ENCODE measurements around the gene MYO1E.
"Not testable (repeated sequence)": the region's sequence is repeated elsewhere in the genome, so short reads cannot be mapped to it uniquely, and the experiment has no call there.

The MYO1E gene

DNA sequence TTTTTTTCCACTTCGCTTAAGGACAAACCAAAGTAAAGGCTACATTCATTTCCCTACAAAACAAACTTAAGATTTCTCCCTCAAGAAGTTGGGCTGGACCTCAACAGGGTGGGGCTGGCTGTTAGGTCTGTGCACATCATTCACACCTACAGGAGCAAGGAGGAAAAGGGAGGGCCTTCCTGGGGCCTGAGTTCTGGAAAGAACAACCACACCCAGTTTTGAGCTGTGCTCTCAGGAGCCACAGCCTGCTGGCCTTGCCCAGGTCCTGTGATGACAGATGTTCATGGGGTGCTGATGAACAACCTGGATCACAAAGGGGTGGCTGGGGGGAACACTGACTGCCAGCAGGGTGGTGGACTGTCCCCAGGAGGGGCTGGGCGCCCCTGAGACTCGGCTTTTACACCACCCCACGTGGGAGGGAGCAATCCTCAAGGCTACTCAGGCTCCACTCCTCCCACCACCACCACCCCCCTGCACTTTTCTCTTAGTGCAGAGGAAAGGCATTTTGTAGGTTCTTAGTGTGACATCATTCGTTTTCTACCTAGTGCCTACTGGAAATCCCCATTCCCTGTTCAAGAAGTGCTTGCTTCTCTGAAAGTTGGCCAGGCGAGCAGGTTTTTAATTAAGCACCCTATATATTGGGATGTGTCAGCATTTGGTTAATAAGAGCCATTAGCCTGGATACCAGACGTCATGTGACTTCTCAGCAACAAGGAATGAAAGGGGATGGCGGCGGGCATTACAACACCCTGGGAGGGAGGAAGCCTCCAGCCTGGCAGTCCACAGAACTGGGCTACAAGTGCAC lies 232.0 kb downstream of the MYO1E start:
- peak; percentile 64 for DNase-seq (ENCODE audit: low read depth)
- H3K4me3 ChIP-seq (ENCODE audit: low read length) = no peak overlapping the region
- TF ChIP-seq, protein P1, sequence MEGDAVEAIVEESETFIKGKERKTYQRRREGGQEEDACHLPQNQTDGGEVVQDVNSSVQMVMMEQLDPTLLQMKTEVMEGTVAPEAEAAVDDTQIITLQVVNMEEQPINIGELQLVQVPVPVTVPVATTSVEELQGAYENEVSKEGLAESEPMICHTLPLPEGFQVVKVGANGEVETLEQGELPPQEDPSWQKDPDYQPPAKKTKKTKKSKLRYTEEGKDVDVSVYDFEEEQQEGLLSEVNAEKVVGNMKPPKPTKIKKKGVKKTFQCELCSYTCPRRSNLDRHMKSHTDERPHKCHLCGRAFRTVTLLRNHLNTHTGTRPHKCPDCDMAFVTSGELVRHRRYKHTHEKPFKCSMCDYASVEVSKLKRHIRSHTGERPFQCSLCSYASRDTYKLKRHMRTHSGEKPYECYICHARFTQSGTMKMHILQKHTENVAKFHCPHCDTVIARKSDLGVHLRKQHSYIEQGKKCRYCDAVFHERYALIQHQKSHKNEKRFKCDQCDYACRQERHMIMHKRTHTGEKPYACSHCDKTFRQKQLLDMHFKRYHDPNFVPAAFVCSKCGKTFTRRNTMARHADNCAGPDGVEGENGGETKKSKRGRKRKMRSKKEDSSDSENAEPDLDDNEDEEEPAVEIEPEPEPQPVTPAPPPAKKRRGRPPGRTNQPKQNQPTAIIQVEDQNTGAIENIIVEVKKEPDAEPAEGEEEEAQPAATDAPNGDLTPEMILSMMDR (IDR thresholded peaks at IDR 0.05; ENCODE audit: insufficient read depth, low read depth, low read length, missing control alignments) = no peak

- TF ChIP-seq, protein P1 (IDR thresholded peaks at IDR 0.05; ENCODE audit: insufficient read depth, low read depth, low read length, missing control alignments) = peak; percentile 49
- no peak overlapping the region for H3K4me3 ChIP-seq (ENCODE audit: low read length)
- peak; percentile 53 for DNase-seq (ENCODE audit: low read depth)
These were observed 234.4 kb downstream of the MYO1E start for GRCh38 chr15:59138243-59138642.

DNA sequence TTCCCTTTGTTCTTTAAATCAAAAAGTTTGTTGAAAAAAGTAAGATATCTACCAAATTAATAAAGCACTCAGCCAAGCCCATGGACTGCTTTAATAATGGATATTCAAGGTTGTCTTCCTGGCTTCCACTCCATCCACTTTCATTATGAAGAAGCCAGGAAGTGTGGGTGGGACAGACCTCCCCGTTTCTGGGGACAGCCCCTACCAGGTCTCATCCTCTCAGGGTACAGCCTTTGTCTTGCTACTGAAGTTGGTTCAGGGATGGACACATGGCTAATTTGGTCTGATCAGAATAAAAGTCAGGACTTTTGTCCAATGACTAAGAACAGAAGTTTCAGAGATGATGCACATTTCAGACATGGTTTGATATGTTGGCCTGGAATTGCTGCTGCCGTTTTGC lies 235.1 kb downstream of the MYO1E start:
- no peak for DNase-seq (ENCODE audit: low read depth)
- no peak overlapping the region for H3K4me3 ChIP-seq (ENCODE audit: low read length)
- TF ChIP-seq, protein P1 (IDR thresholded peaks at IDR 0.05; ENCODE audit: insufficient read depth, low read depth, low read length, missing control alignments) = no peak

DNA sequence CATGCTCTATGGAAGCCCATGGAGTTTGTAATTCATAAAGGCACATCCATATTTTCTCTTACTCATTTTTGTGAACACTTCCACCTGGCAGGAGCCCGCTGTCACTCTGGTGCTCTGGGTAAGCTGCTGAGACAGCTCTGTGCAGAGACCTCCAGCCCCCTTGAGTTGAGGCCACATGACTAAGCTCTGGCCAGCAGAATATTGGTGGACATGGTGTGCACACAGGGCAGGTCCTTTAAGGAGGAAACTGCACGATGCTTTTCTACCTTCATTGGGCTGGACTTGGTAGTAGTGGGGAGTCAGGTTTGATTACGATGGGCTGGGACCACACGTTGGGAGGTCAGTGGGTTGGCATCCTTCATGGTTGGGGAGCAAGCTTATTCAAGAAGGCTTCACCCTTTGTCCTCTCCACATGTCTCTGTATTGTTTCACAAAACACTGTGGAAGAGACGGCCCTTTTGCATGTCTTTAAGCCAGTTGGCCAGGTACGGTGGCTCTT lies 238.7 kb downstream of the MYO1E start:
- no peak for DNase-seq (ENCODE audit: low read depth)
- no peak overlapping the region for H3K4me3 ChIP-seq (ENCODE audit: low read length)
- TF ChIP-seq, protein P1 (IDR thresholded peaks at IDR 0.05; ENCODE audit: insufficient read depth, low read depth, low read length, missing control alignments) = no peak

GRCh38 chr15:59131969-59132562 lies 240.6 kb downstream of the MYO1E start:
- DNase-seq (ENCODE audit: low read depth) = no peak
- TF ChIP-seq, protein P1 (IDR thresholded peaks at IDR 0.05; ENCODE audit: insufficient read depth, low read depth, low read length, missing control alignments) = no peak
- H3K4me3 ChIP-seq (ENCODE audit: low read length) = no peak overlapping the region

DNA sequence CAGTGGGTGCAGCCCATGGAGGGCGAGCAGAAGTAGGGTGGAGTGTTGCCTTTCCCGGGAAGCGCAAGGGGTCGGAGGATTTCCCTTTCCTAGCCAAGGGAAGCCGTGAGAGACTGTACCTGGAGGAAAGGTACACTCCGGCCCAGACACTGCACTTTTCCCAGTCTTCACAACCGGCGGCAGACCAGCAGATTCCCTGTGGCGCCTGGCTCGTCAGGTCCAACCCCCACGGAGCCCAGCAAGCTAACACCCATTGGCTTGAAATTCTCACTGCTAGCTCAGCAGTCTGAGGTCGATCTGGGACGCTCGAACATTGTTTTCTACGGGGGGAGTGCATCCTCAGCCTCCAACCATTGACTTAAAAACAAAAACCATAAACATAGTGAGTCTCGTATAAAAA lies 241.2 kb downstream of the MYO1E start:
- no peak for DNase-seq (ENCODE audit: low read depth)
- TF ChIP-seq, protein P1 (IDR thresholded peaks at IDR 0.05; ENCODE audit: insufficient read depth, low read depth, low read length, missing control alignments) = no peak
- no peak overlapping the region for H3K4me3 ChIP-seq (ENCODE audit: low read length)

- not testable (repeated sequence) for H3K4me3 ChIP-seq (ENCODE audit: low read length); DNase-seq (ENCODE audit: low read depth)
These were observed 245.4 kb downstream of the MYO1E start for GRCh38 chr15:59127255-59127654.

DNA sequence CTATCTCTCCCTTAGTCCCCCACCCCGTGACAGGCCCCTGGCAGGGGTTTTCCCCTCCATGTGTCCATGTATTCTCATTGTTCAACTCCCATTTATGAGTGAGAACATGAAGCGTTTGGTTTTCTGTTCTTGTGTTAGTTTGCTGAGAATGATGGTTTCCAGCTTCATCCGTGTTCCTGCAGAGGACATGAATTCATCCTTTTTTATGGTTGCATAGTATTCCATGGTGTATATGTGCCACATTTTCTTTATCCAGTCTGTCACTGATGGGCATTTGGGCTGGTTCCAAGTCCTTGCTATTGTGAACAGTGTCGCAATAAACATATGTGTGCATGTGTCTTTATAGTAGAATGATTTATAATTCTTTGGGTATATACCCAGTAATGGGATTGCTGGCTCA lies 247.0 kb downstream of the MYO1E start:
- DNase-seq (ENCODE audit: low read depth); H3K4me3 ChIP-seq (ENCODE audit: low read length): not testable (repeated sequence)

Data from epithelial cell of esophagus (primary cell).